HEK293T (cell line): ENCODE measurements around the gene ELAC2.
A peak's percentile ranks its signal among the peaks of the same experiment; 100 is the strongest.

Experiments
- CTCF ChIA-PET: fragments of 350-600 bp; formaldehyde crosslinking; extraction: SDS; loops from one replicate; lab custom pipeline; 2021; ENCODE audit warnings: antibody characterized with exemption, inconsistent platforms; lab: Yijun Ruan, JAX
- POLR2A ChIA-PET: fragments of 350-600 bp; formaldehyde crosslinking; extraction: SDS; loops from one replicate; lab custom pipeline; 2020; ENCODE audit warnings: antibody characterized with exemption, inconsistent platforms; lab: Yijun Ruan, JAX
- DNase-seq: peaks from one replicate; pipeline ENCODE4 v3.0.0; 2012; ENCODE audit warnings: mixed read lengths; ENCODE audit errors: extremely low spot score
- ARNT ChIP-seq: fragments of 450-650 bp; IDR thresholded peaks from 2 replicates; pipeline ENCODE4 v1.6.1; 2017; ENCODE audit warnings: mild to moderate bottlenecking
- BHLHE40 ChIP-seq: fragments of 450-650 bp; IDR thresholded peaks from 2 replicates; pipeline ENCODE4 v1.6.1; 2016; ENCODE audit warnings: mild to moderate bottlenecking, moderate library complexity, borderline replicate concordance
- CTBP1 ChIP-seq: fragments of 450-650 bp; IDR thresholded peaks from 2 replicates; pipeline ENCODE4 v1.6.1; 2016; ENCODE audit warnings: borderline replicate concordance
- ELF4 ChIP-seq: fragments of 450-650 bp; IDR thresholded peaks from 2 replicates; pipeline ENCODE4 v1.6.1; 2017; ENCODE audit warnings: antibody characterized with exemption
- FOXA1 ChIP-seq: fragments of 450-650 bp; IDR thresholded peaks from 2 replicates; pipeline ENCODE4 v1.6.1; 2016; ENCODE audit warnings: mild to moderate bottlenecking
- FOXK2 ChIP-seq: fragments of 450-650 bp; IDR thresholded peaks from 2 replicates; pipeline ENCODE4 v1.6.1; 2016; ENCODE audit warnings: mild to moderate bottlenecking
- FOXM1 ChIP-seq: fragments of 450-650 bp; IDR thresholded peaks from 2 replicates; pipeline ENCODE4 v1.6.1; 2017; ENCODE audit warnings: mild to moderate bottlenecking, borderline replicate concordance
- HDGF ChIP-seq: fragments of 450-650 bp; IDR thresholded peaks from 2 replicates; pipeline ENCODE4 v1.6.1; 2017; ENCODE audit warnings: antibody characterized with exemption, borderline replicate concordance
- L3MBTL2 ChIP-seq: fragments of 450-650 bp; conservative IDR thresholded peaks from 2 replicates; pipeline ENCODE4 v1.6.1; 2016; ENCODE audit warnings: mild to moderate bottlenecking
- LEF1 ChIP-seq: fragments of 450-650 bp; IDR thresholded peaks from 2 replicates; pipeline ENCODE4 v1.6.1; 2017; ENCODE audit warnings: mild to moderate bottlenecking, borderline replicate concordance
- NFRKB ChIP-seq: fragments of 450-650 bp; IDR thresholded peaks from 2 replicates; pipeline ENCODE4 v1.6.1; 2016; ENCODE audit warnings: mild to moderate bottlenecking, moderate library complexity
- SP1 ChIP-seq: fragments of 450-650 bp; IDR thresholded peaks from 2 replicates; pipeline ENCODE4 v1.6.1; 2017
- SUZ12 ChIP-seq: fragments of 450-650 bp; IDR thresholded peaks from 2 replicates; pipeline ENCODE4 v1.6.1; 2016; ENCODE audit warnings: mild to moderate bottlenecking
- TARDBP ChIP-seq: fragments of 450-650 bp; IDR thresholded peaks from 2 replicates; pipeline ENCODE4 v1.6.1; 2016
- ZNF384 ChIP-seq: fragments of 450-650 bp; IDR thresholded peaks from 2 replicates; pipeline ENCODE4 v1.6.1; 2016
- TF ChIP-seq, protein P1 (sequence below): fragments of 450-650 bp; IDR thresholded peaks from 2 replicates; pipeline ENCODE4 v1.6.1; 2016

Gene ELAC2

GRCh38 chr17:13031718-13032350, 14.0 kb upstream of the ELAC2 start:
- no peak for TF ChIP-seq ARNT
- no peak for TF ChIP-seq NFRKB
- no peak for TF ChIP-seq ELF4
- TF ChIP-seq FOXM1 = no peak
- TF ChIP-seq TARDBP = no peak
- ChIA-PET CTCF (interaction anchor here (0.6 to 1.7 kb wide), 6 partner anchors 12 to 943 kb away, joined by 3 to 10 read pairs (median 4); partner anchors contain the start of gene ELAC2), POLR2A (interaction anchor here (2.6 kb wide), 1 partner anchor 14 kb away, joined by 14 read pairs; the partner anchor contains the start of gene ELAC2)
- DNase-seq = peak; percentile 68

DNA sequence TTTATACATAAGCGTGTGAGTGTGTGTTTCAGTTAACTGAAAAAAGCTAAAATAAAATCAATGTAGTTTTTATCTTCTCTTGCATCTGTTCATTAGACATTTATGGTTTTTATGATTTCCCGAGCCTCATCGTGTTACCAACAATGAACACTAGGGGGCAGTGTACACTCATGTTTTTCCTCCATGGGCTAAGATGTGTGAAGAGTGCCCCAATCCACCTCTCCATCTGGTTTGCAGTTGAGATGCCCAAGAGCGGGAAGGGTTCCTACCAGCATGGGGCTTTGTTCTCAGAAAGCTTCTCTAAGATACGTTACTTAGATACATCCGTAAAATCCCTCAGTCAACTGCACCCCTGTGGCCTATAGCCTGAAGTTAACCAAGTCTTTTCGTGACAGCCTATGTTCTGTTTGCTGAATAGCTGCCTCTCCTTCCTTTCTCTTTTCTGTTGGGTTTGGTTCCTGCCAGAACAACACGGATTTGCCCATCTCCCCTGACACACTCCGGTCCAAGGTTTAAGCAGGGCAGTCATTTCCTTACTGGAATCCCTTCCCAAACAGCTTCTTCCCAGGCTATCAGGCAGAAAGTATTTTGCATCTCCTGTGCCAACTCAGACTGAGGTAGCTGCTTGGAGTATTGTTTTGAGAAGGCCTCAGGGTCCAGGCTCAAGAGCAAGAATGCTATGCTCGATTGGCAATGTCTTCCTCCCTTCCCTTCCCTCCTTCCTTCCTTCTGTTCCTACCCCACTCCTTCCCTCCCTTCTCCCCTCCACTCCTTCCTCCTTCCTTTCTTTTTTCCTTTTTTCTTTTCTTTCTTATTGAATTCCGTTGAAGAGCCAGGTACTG, 12.9 kb upstream of the ELAC2 start:
- peak; percentile 68 for DNase-seq
- TF ChIP-seq, protein P1, sequence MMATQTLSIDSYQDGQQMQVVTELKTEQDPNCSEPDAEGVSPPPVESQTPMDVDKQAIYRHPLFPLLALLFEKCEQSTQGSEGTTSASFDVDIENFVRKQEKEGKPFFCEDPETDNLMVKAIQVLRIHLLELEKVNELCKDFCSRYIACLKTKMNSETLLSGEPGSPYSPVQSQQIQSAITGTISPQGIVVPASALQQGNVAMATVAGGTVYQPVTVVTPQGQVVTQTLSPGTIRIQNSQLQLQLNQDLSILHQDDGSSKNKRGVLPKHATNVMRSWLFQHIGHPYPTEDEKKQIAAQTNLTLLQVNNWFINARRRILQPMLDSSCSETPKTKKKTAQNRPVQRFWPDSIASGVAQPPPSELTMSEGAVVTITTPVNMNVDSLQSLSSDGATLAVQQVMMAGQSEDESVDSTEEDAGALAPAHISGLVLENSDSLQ = no peak
- 0 out of 2 replicates have a peak, but pooled peaks have one; percentile 30 for TF ChIP-seq L3MBTL2
- CTCF ChIA-PET = interaction anchor here (0.6 to 1.7 kb wide), 5 partner anchors 11 to 68 kb away, joined by 3 to 10 read pairs (median 4); partner anchors contain the start of gene ELAC2
- POLR2A ChIA-PET = interaction anchor here (2.6 kb wide), 1 partner anchor 12 kb away, joined by 14 read pairs; the partner anchor contains the start of gene ELAC2

DNA sequence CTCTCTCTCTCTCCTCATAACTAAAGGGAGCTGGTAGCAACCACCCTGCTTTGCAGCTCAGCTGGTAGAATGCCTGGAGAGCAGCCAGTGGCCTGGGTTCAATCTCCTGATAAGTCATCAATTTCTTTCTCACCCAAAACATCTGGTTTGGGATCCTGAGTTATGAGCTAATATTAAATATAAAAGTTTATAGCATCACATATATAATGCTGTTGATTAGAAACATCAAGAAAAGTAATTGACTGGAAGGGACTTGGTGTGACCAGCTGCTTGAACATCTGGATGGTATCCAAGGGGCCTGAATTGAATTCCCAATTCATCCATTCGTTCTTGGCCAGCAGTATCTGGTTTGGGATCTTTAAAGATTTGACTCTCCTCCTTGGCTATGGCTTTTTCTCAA, 12.2 kb upstream of the ELAC2 start:
- ChIA-PET POLR2A (interaction anchor here (2.6 kb wide), 1 partner anchor 12 kb away, joined by 14 read pairs; the partner anchor contains the start of gene ELAC2), CTCF (interaction anchor here (1.1 kb wide), 1 partner anchor 69 kb away, joined by 3 read pairs; no protein-coding TSS in a partner anchor)
- DNase-seq = no peak
- no peak for TF ChIP-seq FOXA1
- TF ChIP-seq HDGF = no peak
- no peak for TF ChIP-seq ZNF384
- TF ChIP-seq ARNT = no peak
- TF ChIP-seq LEF1 = no peak
- no peak for TF ChIP-seq FOXM1
- TF ChIP-seq NFRKB = no peak
- no peak for TF ChIP-seq TARDBP
- TF ChIP-seq L3MBTL2 = no peak
- no peak for TF ChIP-seq SP1
- TF ChIP-seq, protein P1 = no peak
- no peak for TF ChIP-seq SUZ12
- no peak for TF ChIP-seq ELF4

DNA sequence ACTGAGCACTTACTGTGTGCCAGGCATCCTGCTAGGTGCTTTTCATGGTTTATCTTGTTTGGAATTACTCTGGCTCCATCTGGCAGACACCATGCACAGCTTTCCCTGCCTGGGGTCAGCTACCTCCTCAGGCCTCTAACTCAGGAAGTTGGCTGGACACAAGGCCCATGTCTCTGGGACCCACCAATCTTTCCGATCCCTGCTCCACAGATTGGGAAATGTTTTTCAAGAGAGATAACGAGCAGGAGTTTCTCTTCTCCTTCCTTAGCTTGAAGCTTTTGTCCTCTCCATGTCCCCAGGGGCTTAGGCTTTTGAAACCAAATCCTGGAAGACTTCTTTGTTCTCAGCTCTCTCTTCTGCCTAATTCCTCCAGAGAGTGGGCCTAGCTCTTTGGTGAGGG, 11.5 kb upstream of the ELAC2 start:
- POLR2A ChIA-PET = interaction anchor here (2.6 kb wide), 1 partner anchor 11 kb away, joined by 14 read pairs; the partner anchor contains the start of gene ELAC2
- no peak for DNase-seq
- CTCF ChIA-PET = interaction anchor here (0.7 to 1.1 kb wide), 2 partner anchors 70 to 1197 kb away, joined by 3 read pairs; no protein-coding TSS in a partner anchor
- TF ChIP-seq SP1 (no peak), LEF1 (no peak), CTBP1 (no peak), SUZ12 (no peak), ELF4 (no peak), FOXK2 (no peak), FOXM1 (no peak), TARDBP (no peak), NFRKB (no peak), FOXA1 (no peak), ZNF384 (no peak), ARNT (no peak), BHLHE40 (no peak), HDGF (no peak), L3MBTL2 (no peak)
- TF ChIP-seq, protein P1 = no peak

DNA sequence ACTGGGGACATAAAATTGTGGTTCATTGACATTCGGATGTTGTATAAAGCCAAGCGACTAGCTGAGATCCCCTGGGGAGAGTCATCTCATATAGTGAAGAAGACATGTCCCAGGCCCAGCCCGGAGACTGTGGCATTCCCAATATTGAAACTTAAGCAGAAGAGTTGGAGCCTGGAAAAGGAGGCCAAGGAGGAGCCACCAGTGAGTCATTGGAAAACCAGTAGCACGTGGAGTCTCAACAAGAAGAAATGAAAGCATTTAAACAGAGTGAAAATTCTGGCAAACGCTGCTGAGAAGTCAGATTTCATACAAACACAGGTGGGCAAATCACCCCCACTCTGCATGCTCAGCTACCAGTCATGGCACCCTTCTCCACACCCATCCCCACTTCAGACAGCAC, 9.4 kb upstream of the ELAC2 start:
- CTCF ChIA-PET = interaction anchor here (1.2 kb wide), 1 partner anchor 9 kb away, joined by 3 read pairs; the partner anchor contains the start of gene ELAC2
- no peak for TF ChIP-seq ELF4
- TF ChIP-seq CTBP1 = no peak
- no peak for TF ChIP-seq ZNF384
- TF ChIP-seq FOXK2 = no peak
- no peak for TF ChIP-seq SP1
- no peak for TF ChIP-seq ARNT
- TF ChIP-seq, protein P1 = no peak
- no peak for TF ChIP-seq L3MBTL2
- TF ChIP-seq HDGF = no peak
- no peak for TF ChIP-seq TARDBP
- no peak for TF ChIP-seq BHLHE40
- POLR2A ChIA-PET = no interaction called here
- DNase-seq = no peak
